Duodenal mucosa (tissue), 2 donors: Measurements from ENCODE around the gene NCOA4.

Experiments
- H3K27ac ChIP-seq: one replicate; pipeline ENCODE4 v1.7.0; 2013; ENCODE audit warnings: low read depth, low read length
- H3K27me3 ChIP-seq, 2 donors: one replicate each; pipeline ENCODE4 v1.7.0; 2013; ENCODE audit warnings: low read length in 2 of 2, control low read depth in 1 of 2; ENCODE audit not compliant: insufficient read depth in 2 of 2, control insufficient read depth in 1 of 2
- H3K36me3 ChIP-seq, 2 donors: one replicate each; pipeline ENCODE4 v1.7.0; 2013; ENCODE audit warnings: low read length in 2 of 2, control low read depth in 1 of 2; ENCODE audit not compliant: insufficient read depth in 2 of 2, control insufficient read depth in 1 of 2
- H3K4me1 ChIP-seq, 2 donors: one replicate each; pipeline ENCODE4 v1.7.0; 2013; ENCODE audit warnings: low read length in 2 of 2, control low read depth in 1 of 2; ENCODE audit not compliant: insufficient read depth in 2 of 2, control insufficient read depth in 1 of 2
- H3K4me3 ChIP-seq, 2 donors: one replicate each; pipeline ENCODE4 v1.7.0; 2013; ENCODE audit warnings: low read length in 2 of 2, low read depth in 1 of 2
- H3K9ac ChIP-seq, 2 donors: one replicate each; pipeline ENCODE4 v1.7.0; 2013; ENCODE audit warnings: low read length in 2 of 2, low read depth in 1 of 2
- H3K9me3 ChIP-seq, 2 donors: one replicate each; pipeline ENCODE4 v1.7.0; 2013; ENCODE audit warnings: low read length in 2 of 2, control low read depth in 1 of 2; ENCODE audit not compliant: control insufficient read depth in 1 of 2

NCOA4 gene

DNA sequence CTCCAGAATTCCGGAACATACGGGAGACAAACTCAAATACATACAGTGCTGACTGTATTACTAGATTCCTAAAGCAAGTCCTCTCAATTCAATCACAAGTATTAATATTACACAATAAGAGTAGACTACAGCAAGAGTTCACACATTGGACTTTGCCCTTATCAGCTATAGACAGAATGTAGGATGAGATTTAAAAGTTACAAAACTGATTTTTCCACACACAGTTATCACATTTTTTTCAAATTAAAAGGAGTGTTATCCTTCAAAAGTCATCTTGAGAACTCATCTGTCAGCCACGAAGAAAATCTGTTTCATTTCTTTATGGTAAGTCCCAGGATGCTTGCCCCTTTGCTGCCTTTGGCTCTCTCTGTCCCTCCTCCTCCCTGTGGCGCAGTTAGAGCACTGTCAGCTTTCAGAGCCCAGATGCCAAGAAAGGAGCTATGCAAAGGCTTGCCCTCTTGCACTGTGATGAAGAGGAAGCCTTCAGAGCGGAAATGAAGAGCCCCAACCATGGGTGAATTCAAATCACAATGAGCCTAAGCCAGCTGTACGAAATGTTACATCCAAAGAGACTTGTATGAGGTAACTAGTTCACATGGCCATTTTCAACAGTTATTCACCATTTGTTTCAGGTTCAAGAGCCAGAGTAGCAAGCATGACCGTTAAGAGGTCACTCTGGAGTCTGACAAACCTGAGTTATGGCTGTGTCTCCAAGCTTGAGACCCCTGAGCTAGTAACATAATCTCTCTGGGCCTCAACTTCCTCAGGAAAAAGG, 10.7 kb downstream of the NCOA4 start:
- H3K36me3 ChIP-seq: peaks cover 0 to 23% of the 10 kb centered on the region in 2 donors
- peaks cover 52 to 61% of the 10 kb centered on the region in 2 donors for H3K4me1 ChIP-seq
- peak overlapping the region; percentile 3 to 4 for H3K9ac ChIP-seq
- H3K27me3 ChIP-seq: no peaks in the 10 kb centered on the region
- no peaks in the 10 kb centered on the region for H3K9me3 ChIP-seq
- peak overlapping the region; percentile 43 to 48 for H3K4me3 ChIP-seq
- peak overlapping the region; percentile 34 for H3K27ac ChIP-seq

DNA sequence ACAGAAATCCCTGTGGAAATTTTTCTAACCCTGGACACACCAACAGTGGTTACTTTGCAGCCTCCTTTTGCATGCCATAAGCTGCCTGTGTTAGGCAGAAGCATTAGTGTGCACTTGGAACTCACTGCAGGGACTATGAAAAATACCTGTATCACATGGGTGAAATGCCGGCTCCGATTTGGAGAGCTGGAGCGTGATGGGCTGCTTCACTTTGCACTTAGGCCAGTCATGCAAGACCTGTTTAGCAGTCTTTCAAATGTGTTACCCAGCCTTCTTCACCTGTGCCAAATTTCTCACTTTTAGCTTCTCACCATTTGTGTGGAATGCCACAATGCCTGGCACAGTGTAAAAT, 11.3 kb downstream of the NCOA4 start:
- H3K4me1 ChIP-seq: peaks cover 50 to 57% of the 10 kb centered on the region in 2 donors

GRCh38 chr10:46018453-46019176, 11.8 kb downstream of the NCOA4 start:
- Histone ChIP-seq H3K4me3 (peak overlapping the region; percentile 43 to 48), H3K4me1 (peaks cover 46 to 51% of the 10 kb centered on the region in 2 donors), H3K9me3 (no peaks in the 10 kb centered on the region), H3K9ac (peak overlapping the region in 1 of 2 donors; percentile 34), H3K27me3 (no peaks in the 10 kb centered on the region), H3K27ac (no peak overlapping the region), H3K36me3 (peaks cover 6 to 35% of the 10 kb centered on the region in 2 donors)

More for the DNA sequence above, 11.3 kb downstream of the NCOA4 start:
- peak overlapping the region; percentile 43 to 48 for H3K4me3 ChIP-seq
- H3K36me3 ChIP-seq: peaks cover 3 to 29% of the 10 kb centered on the region in 2 donors
- peak overlapping the region; percentile 22 for H3K27ac ChIP-seq
- H3K9ac ChIP-seq: peak overlapping the region in 1 of 2 donors; percentile 3
- H3K9me3 ChIP-seq: no peaks in the 10 kb centered on the region
- no peaks in the 10 kb centered on the region for H3K27me3 ChIP-seq

- H3K4me1 ChIP-seq: peaks cover 40 to 50% of the 10 kb centered on the region in 2 donors
These were observed 12.7 kb downstream of the NCOA4 start for GRCh38 chr10:46017733-46018132.

GRCh38 chr10:46016811-46017210, 13.6 kb downstream of the NCOA4 start:
- no peak overlapping the region for H3K4me3 ChIP-seq
- H3K9me3 ChIP-seq: no peaks in the 10 kb centered on the region
- peaks cover 16 to 47% of the 10 kb centered on the region in 2 donors for H3K36me3 ChIP-seq
- no peak overlapping the region for H3K9ac ChIP-seq
- H3K27ac ChIP-seq: no peak overlapping the region
- peaks cover 33 to 50% of the 10 kb centered on the region in 2 donors for H3K4me1 ChIP-seq
- no peaks in the 10 kb centered on the region for H3K27me3 ChIP-seq

More at GRCh38 chr10:46017733-46018132, 12.7 kb downstream of the NCOA4 start:
- H3K27ac ChIP-seq: no peak overlapping the region
- no peaks in the 10 kb centered on the region for H3K9me3 ChIP-seq
- H3K4me3 ChIP-seq: no peak overlapping the region
- H3K9ac ChIP-seq: no peak overlapping the region
- no peaks in the 10 kb centered on the region for H3K27me3 ChIP-seq
- peaks cover 14 to 43% of the 10 kb centered on the region in 2 donors for H3K36me3 ChIP-seq

DNA sequence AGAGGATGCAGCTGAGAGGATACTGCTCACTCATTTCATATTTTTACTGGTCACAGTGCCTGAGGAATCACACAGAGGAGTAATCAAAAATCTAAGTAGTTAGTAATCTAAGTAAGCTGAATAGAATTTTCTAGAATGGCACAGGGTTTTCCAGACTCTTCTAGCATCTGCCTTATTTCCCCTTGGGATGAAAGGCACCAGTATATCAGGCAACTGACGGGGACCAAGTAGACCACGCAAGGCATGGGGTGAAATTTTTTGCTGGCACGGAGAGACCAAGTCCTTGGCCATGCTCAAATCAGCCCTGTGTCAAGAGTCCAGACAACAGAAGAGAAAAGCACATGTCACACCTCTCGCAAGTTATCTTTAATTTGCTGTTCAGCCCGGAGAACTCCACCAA, 14.2 kb downstream of the NCOA4 start:
- H3K9me3 ChIP-seq: no peaks in the 10 kb centered on the region
- H3K4me3 ChIP-seq: no peak overlapping the region
- H3K9ac ChIP-seq: no peak overlapping the region
- peaks cover 16 to 50% of the 10 kb centered on the region in 2 donors for H3K36me3 ChIP-seq
- H3K27me3 ChIP-seq: no peaks in the 10 kb centered on the region
- H3K4me1 ChIP-seq: peaks cover 29 to 46% of the 10 kb centered on the region in 2 donors
- H3K27ac ChIP-seq: no peak overlapping the region

GRCh38 chr10:46014683-46015405, 15.6 kb downstream of the NCOA4 start:
- no peaks in the 10 kb centered on the region for H3K9me3 ChIP-seq
- peaks cover 27 to 64% of the 10 kb centered on the region in 2 donors for H3K36me3 ChIP-seq
- H3K27me3 ChIP-seq: no peaks in the 10 kb centered on the region
- no peak overlapping the region for H3K9ac ChIP-seq
- H3K4me3 ChIP-seq: no peak overlapping the region
- peaks cover 18 to 33% of the 10 kb centered on the region in 2 donors for H3K4me1 ChIP-seq
- H3K27ac ChIP-seq: no peak overlapping the region

- Histone ChIP-seq H3K27ac (no peak overlapping the region), H3K4me3 (no peak overlapping the region), H3K9ac (no peak overlapping the region), H3K36me3 (peaks cover 34 to 70% of the 10 kb centered on the region in 2 donors), H3K4me1 (peaks cover 11 to 27% of the 10 kb centered on the region in 2 donors), H3K27me3 (no peaks in the 10 kb centered on the region), H3K9me3 (no peaks in the 10 kb centered on the region)
These were observed 16.2 kb downstream of the NCOA4 start for GRCh38 chr10:46014206-46014605.

- Histone ChIP-seq H3K4me1 (peaks cover 0 to 13% of the 10 kb centered on the region in 2 donors), H3K9ac (no peak overlapping the region)
These were observed 17.7 kb downstream of the NCOA4 start for GRCh38 chr10:46012746-46013145.

More at GRCh38 chr10:46012746-46013145, 17.7 kb downstream of the NCOA4 start:
- Histone ChIP-seq H3K27ac (no peak overlapping the region), H3K9me3 (no peaks in the 10 kb centered on the region), H3K4me3 (no peak overlapping the region), H3K27me3 (no peaks in the 10 kb centered on the region), H3K36me3 (peaks cover 41 to 80% of the 10 kb centered on the region in 2 donors)
